ENCODE data around the gene TMPRSS4.

DNA sequence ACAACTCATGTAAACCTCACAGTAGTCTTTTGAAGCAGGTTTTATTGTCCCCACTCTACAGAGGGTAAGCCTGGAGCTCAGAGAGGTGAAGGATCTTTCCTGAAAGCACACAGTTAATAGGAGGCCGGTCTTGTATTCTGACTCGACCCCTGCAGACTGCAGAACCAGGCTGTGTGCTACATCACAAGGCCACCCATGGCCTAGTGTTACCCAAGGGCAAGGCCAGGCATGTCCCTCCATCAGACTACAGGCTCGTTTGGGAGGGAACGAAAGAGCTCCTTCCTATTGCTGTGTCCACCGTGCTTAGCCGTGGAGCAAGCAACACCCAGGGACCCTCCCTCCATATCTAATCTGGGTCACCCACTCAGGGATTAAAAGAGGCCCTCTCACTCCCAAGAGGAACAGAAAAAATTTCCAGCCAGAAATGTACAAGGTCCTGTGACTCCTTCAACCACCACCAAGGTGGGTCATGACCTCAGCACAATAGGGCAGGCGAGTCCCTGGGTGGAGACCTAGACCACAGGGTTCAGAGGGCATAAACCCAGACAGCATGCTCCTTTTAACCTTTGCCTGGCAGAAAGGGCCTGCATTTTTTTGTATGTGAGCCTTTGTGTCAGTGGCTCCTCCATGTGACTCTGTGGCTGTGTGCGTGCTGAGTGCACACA is 16.2 kb downstream of the TMPRSS4 start:
- TF ChIP-seq, protein P1, sequence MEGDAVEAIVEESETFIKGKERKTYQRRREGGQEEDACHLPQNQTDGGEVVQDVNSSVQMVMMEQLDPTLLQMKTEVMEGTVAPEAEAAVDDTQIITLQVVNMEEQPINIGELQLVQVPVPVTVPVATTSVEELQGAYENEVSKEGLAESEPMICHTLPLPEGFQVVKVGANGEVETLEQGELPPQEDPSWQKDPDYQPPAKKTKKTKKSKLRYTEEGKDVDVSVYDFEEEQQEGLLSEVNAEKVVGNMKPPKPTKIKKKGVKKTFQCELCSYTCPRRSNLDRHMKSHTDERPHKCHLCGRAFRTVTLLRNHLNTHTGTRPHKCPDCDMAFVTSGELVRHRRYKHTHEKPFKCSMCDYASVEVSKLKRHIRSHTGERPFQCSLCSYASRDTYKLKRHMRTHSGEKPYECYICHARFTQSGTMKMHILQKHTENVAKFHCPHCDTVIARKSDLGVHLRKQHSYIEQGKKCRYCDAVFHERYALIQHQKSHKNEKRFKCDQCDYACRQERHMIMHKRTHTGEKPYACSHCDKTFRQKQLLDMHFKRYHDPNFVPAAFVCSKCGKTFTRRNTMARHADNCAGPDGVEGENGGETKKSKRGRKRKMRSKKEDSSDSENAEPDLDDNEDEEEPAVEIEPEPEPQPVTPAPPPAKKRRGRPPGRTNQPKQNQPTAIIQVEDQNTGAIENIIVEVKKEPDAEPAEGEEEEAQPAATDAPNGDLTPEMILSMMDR (conservative IDR thresholded peaks at IDR 0.05; ENCODE audit: low read depth, low read length): no peak
- TF ChIP-seq EZH2 (IDR thresholded peaks at IDR 0.05; ENCODE audit: low read length, unreplicated experiment) (no peak), EZH2phosphoT487 (IDR thresholded peaks at IDR 0.05; ENCODE audit: borderline replicate concordance, low read length) (no peak)

Data from PC-3 (cell line).